Kasumi-1 (cell line): ENCODE measurements around the gene REXO1.

ENCODE experiments used
- DNase-seq, 2 experiments: peaks; one replicate each; lab custom pipeline; 2025; lab: John Stamatoyannopoulos, UW

REXO1 gene

GRCh38 chr19:1849132-1849474 lies 820 bp upstream of the REXO1 start:
- no peak for DNase-seq

GRCh38 chr19:1847684-1848398 lies 442 bp downstream of the REXO1 start:
- no peak for DNase-seq

GRCh38 chr19:1847348-1847683 lies 967 bp downstream of the REXO1 start:
- DNase-seq, result no peak

- no peak for DNase-seq
These were observed 1.6 kb downstream of the REXO1 start for GRCh38 chr19:1846517-1847204.

DNA sequence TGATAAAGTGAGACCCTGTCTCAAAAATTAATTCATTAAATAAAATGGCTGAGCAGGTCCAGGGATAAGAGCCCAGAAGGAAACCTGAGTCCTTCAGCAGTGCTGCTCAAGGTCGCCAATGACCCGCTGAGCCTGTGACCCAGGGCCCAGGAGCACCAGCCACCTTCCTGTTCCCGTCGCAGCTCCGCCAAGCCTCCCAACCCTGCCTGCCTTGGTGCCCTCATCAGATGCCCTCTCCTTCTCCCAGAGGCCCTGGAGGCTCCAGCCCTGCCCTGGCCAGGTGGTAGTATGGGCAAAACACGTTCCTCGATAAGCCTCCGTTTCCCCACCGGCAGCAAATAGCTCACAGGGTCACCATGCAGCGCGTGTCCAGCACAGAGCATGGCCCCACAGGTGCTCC lies 2.6 kb downstream of the REXO1 start:
- DNase-seq, result no peak

DNA sequence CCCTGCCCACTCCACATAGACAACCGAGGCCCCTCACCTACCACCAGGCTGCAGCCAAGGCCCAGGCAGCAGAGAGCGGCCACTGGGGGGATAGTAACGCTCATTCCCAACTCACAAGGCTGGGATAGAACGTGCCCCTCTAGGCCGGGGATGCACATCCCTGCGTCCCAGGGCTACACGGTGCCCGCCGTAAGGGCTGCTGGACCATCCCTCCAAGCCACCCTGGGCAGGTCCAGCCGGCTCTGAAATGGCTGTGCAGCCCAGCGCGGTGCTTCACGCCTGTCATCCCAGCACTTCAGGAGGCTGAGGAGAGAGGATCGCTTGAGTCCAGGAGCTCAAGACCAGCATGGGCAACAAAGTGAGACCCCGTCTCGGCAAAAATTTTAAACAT lies 3.2 kb downstream of the REXO1 start:
- DNase-seq, result no peak

DNA sequence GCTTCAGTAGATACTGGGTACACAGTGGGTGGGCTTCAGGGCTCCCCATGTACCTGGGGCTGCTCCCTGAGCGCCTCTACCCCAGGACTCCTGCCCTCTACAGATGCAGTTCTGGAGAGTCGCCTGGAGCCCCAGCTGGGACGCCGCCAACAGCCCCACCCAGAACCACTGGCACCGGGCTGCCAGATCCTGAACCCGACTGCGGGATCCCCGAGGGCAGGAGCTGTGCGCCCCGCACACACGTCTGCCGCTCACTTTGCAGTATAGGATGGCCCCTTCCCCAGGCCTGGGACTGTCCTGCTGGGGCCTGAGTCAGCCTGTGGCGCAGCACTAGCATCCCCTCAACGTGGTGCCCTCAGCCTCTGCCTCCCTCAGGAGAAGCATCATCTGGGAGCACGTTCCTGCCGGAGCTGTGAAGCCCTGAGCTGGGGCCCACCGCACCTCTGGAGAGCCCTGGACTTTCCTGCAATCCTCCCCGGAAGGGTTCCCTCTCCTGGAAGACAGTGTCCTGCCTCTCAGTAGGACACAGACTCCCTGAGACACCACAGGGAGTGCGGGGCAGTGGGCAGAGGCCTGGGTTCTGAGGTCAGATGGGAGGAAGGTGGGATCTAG lies 3.7 kb downstream of the REXO1 start:
- no peak for DNase-seq

- no peak for DNase-seq
These were observed 4.5 kb downstream of the REXO1 start for GRCh38 chr19:1843646-1844394.

DNA sequence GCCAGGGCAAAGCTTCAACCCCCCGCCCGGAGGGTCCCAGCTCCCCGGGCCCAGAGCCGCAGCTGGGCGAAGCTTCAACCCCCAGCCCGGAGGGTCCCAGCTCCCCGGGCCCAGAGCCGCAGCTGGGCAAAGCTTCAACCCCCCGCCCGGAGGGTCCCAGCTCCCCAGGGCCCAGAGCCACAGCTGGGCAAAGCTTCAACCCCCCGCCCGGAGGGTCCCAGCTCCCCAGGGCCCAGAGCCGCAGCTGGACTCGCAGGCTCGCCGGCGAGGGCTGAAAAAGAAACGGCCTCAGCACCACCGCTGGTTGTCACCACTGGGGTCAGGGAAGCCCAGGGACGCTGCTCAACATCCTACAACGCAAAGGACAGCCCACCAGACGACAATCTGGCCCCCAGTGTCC lies 5.2 kb downstream of the REXO1 start:
- DNase-seq, result no peak

DNA sequence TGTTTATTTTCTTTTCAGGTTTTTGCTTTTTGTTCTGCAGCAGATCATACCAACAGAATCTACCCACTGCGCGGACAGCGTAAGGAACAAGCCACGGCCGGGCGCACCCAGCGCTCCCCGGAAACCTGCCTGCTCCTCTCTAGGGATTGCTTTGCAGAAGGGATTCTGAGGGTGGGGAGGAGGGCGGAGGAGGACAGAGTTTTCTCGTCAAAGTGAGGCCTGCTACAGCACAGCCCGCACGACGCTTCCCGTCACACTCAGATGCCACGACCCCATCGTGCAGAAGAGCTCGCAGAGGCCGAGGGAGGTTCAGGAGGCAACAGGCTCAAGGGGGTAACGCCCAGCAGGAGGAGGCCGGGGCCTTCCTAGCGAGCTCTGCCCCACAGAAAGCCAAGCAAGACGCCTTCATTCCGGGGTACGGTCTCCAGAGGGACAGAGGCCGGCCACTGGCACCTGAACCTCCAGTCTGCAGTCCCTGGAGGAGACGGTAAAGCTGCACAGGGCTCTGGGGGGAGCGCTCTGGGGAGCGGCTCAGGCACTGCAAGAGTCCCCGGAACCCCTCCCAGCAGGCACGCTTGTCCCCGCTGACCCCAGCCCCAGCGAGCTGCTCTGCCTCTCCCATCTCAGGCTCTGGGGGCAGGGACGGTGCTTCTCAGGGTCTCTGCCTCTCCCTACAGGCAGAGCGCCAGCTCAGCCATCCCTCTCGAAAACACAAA lies 6.9 kb downstream of the REXO1 start:
- DNase-seq, result peak; percentile 15 to 39

GRCh38 chr19:1840541-1841115 lies 7.7 kb downstream of the REXO1 start:
- DNase-seq, result no peak

- DNase-seq, result no peak
These were observed 8.4 kb downstream of the REXO1 start for GRCh38 chr19:1839658-1840540.

GRCh38 chr19:1837625-1838105 lies 10.6 kb downstream of the REXO1 start:
- peak; percentile 32 to 33 for DNase-seq

DNA sequence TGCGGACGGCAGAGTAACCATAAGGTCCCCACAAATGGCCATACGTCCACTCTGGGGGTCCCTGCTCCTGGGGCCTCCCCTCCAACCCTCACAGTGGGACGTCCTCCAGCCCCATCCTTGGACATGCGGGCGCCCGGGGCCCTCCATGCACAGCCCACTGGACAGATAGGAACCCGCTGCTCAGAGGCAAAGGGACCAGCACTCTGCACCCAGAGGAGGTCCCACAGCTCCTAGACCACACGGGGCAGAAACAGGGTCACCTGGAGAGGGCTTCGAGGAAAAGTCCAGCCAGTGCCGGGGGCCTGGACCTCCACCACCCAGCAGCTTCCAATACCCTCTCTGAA lies 11.1 kb downstream of the REXO1 start:
- DNase-seq, result no peak

DNA sequence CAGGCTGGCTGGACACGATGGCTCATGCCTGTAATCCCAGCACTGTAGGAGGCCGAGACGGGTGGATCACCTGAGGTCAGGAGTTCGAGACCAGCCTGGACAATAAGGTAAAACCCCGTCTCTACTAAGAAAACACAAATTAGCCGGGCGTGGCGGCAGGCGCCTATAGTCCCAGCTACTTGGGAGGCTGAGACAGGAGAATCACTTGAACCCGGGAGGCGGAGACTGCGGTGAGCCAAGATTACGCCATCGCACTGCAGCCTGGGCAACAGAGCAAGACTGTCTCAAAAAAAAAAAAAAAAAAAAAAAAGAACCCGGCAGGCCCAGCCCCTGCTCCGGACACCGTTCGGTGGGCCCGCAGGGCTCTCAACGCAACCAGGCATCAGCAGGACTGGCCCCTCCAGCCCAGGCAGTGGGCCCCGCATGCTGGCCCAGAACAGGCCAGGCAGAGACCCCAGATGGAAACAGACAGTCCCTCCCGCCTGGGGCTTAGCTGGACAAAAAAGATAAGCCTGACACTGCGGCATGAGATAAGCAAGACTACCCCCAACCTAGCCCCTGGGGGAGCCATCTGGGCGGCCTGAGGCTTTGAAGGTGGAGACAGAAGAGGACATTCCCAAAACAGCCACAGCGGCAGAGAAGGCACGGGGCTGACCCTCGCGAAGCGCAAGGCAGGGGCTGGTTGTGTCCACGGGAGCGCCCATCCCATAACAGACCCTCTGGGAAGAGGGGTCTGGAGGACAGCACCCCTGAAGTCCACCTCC lies 11.6 kb downstream of the REXO1 start:
- DNase-seq, result no peak

GRCh38 chr19:1833540-1833939 lies 14.7 kb downstream of the REXO1 start:
- DNase-seq, result no peak

DNA sequence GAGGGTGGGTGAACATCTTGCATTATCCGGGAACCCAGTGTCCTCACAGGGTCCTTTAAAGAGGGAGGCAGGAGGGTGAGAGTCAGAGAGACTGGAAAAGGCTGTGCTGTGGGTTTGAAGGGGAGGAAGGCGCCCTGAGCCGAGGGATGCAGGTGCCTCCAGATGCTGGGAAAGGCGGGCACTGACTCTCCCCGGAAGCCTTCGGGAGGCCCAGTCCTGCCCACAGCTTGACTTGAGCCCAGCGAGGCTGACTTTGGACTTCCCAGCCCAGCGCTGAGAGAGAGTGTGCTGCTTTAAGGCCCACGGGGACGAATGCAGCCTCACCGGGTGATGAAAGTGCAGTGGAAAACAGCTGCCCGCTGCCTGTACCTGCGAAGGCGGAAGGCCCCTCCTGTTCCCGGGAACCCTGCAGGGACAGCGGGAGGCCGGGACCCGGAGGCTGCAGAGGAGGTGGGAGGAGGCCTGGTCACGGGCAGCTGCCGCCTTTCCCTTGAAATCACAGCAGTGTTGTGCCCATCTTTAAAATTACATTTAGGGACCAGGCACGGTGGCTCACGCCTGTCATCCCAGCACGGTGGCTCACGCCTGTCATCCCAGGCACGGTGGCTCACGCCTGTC lies 16.1 kb downstream of the REXO1 start:
- DNase-seq, result no peak

DNA sequence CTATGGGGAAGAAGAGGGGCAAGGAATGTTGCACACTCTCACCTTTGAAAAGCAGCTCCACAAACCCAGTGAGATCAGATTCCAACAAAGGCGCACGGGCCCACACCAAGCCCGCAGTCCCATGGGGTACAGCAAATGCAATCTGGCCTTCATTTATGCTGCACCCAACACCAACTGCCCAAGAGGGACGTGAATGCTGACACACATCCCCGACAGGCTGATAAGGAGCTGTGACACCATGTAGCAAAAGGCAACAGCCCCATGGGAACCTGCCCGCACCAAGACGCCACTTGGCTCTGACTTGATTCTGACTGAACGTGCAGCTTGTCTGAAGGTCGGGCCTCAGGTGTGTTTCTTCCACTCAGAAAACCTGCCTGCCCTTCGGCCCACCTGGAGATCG lies 17.3 kb downstream of the REXO1 start:
- no peak for DNase-seq

DNA sequence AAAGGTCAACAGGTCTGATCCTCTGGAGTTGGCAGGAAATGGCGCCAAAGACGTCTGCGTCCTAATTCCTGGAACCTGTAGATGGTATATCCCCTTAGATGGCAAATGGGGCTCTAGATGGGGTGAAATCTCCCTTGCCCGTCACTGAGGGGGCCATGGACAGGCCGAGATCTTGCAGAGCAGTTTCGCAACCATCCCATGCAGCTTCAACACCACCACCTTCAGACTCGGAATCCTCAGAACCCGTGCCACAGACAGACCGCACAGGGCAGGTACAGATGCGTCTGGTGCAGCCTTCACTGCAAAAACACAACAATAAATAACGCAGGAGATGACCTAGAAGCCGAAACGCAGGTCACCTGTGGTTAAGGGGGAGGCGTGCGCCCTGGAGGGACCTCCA lies 17.7 kb downstream of the REXO1 start:
- DNase-seq, result no peak

DNA sequence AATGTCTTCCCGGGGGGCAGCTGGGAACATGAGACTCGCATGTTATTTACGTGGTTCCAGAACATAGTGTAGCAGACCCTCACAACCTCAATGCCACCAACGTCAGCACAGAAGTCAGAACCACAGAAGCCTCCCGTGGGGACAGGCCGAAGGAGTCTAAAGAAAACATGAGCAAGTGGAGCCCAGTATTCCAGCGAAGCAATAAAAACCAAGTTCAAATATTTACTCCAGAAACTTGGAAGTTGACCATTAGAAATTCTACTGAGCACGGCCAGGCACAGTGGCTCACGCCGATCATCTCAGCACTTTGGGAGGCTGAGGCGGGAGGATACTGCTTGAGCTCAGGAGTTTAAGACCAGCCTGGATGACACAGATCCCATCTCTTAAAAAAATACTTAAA lies 18.3 kb downstream of the REXO1 start:
- DNase-seq, result no peak
